Vagina (tissue), 2 donors: Measurements from ENCODE around the gene MCM3AP. TPM values are rescaled to one million over a fixed set of nuclear protein-coding genes. Genes with fewer than 3 reads are reported as not detected.

Experiments
- DNase-seq, 2 donors: peaks; one replicate each; pipeline ENCODE4 v3.0.0-alpha.2; 2017; ENCODE audit errors: extremely low spot score in 2 of 2
- H3K27ac ChIP-seq: fragments of 200-600 bp; sonication (generic); one replicate; pipeline ENCODE4 v1.5.1; 2019
- H3K27me3 ChIP-seq: fragments of 200-600 bp; sonication (generic); one replicate; pipeline ENCODE4 v1.5.1; 2019
- H3K36me3 ChIP-seq, 2 donors: fragments of 200-600 bp; sonication (generic); one replicate each; pipeline ENCODE4 v1.5.1; 2017 to 2019
- H3K4me1 ChIP-seq: fragments of 200-600 bp; sonication (generic); one replicate; pipeline ENCODE4 v1.5.1; 2019
- H3K4me3 ChIP-seq, 2 donors: fragments of 200-600 bp; sonication (generic); 1 replicate in 1 of 2; 2 replicates in 1 of 2; pipeline ENCODE4 v1.5.1; 2016 to 2019
- H3K9me3 ChIP-seq: fragments of 200-600 bp; sonication (generic); one replicate; pipeline ENCODE4 v1.5.1; 2019
- POLR2A ChIP-seq, 2 donors: fragments of 450-650 bp; IDR thresholded peaks; one replicate each; pipeline ENCODE4 v1.6.1; 2017; ENCODE audit warnings: antibody characterized with exemption in 2 of 2, mild to moderate bottlenecking in 2 of 2, moderate library complexity in 2 of 2
- POLR2AphosphoS5 ChIP-seq, 2 donors: sonication (generic); formaldehyde crosslinking; IDR thresholded peaks; one replicate each; pipeline ENCODE4 v1.9.0; 2017; ENCODE audit warnings: antibody characterized with exemption in 2 of 2, mild to moderate bottlenecking in 2 of 2, low read depth in 1 of 2; ENCODE audit not compliant: insufficient read depth in 1 of 2
- intact Hi-C: fragments of 100-400 bp; cut with DNase I; formaldehyde crosslinking; loops from one replicate; pipeline ENCODE4 v1.15.1; 2023
- total RNA-seq: library from RNA; depleted of rRNA; stranded (reverse); fragments of >200 nt; gene quantifications from one replicate; pipeline ENCODE4 v1.2.3, GENCODE V29; 2016
- TF ChIP-seq, protein P1 (sequence below), 3 experiments: fragments of 450-650 bp in 2 of 3; fragments of 200-600 bp in 1 of 3; sonication (generic) in 1 of 3; IDR thresholded peaks; one replicate each; pipeline ENCODE4 v1.5.1; 2017 to 2019; ENCODE audit warnings: antibody characterized with exemption in 3 of 3, mild to moderate bottlenecking in 2 of 3, moderate library complexity in 2 of 3

The MCM3AP gene
- total RNA-seq, 1 donor from 2014 or later: 115 TPM

DNA sequence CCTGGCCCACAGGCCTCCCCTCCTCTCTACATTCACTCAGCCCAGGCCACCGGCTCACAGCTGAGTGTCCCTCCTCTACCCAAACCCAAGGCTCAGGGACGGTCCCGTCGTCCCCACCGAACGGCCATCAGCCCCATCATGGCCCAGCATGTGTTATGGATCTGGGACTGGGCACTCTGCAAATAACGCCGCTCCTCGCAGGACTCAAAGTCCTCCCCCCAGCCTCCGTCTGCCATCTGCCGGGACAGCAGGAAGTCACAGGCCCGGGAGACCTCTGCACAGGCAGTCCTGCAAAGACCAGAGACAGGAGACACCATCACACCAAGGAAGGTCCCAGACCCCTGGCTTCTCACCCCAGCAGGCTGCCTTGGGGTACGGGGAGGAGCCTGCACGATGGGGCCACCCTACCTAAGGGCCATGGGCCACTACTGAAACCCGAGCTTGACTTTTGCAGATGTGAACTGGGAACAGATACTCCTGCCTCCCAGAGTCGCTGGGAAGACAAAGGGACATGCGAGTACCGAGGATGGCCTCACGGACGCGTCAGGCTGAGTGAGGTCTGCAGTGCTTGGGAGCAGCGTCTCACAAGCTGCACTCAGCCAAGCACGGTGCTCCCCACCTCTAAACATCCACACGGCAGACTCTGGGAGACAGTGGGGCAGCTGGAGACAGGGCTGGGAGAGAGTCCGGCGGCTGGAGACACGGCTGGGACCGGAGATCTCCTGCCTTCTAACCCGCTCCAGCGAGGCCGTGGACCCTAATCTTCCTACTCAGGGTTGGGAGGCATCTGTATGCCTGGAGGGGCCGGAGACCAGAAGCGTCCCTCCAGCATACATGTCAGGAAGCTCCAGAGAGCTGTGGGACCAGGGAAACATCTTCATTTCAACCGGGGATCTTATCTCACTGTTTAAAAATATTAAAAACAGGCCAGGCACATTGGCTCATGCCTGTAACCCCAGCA is 90.8 kb downstream of the MCM3AP start:
- TF ChIP-seq POLR2AphosphoS5 (IDR thresholded peaks at IDR 0.05; ENCODE audit: insufficient read depth in 1 of 2, low read depth in 1 of 2) (no peak), POLR2A (IDR thresholded peaks at IDR 0.05) (no peak)
- TF ChIP-seq, protein P1, sequence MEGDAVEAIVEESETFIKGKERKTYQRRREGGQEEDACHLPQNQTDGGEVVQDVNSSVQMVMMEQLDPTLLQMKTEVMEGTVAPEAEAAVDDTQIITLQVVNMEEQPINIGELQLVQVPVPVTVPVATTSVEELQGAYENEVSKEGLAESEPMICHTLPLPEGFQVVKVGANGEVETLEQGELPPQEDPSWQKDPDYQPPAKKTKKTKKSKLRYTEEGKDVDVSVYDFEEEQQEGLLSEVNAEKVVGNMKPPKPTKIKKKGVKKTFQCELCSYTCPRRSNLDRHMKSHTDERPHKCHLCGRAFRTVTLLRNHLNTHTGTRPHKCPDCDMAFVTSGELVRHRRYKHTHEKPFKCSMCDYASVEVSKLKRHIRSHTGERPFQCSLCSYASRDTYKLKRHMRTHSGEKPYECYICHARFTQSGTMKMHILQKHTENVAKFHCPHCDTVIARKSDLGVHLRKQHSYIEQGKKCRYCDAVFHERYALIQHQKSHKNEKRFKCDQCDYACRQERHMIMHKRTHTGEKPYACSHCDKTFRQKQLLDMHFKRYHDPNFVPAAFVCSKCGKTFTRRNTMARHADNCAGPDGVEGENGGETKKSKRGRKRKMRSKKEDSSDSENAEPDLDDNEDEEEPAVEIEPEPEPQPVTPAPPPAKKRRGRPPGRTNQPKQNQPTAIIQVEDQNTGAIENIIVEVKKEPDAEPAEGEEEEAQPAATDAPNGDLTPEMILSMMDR (IDR thresholded peaks at IDR 0.05): no peak

GRCh38 chr21:46193829-46194373 is 91.5 kb downstream of the MCM3AP start:
- Histone ChIP-seq H3K36me3 (peaks cover 0 to 50% of the 10 kb centered on the region in 2 donors), H3K4me1 (peaks cover 28% of the 10 kb centered on the region), H3K27ac (no peak overlapping the region), H3K27me3 (no peaks in the 10 kb centered on the region), H3K4me3 (no peak overlapping the region), H3K9me3 (no peaks in the 10 kb centered on the region)
- peak in 1 of 2 donors; percentile 77 for DNase-seq
- no peak for TF ChIP-seq POLR2AphosphoS5 (IDR thresholded peaks at IDR 0.05; ENCODE audit: insufficient read depth in 1 of 2, low read depth in 1 of 2)
- TF ChIP-seq, protein P1 (IDR thresholded peaks at IDR 0.05): no peak
- no peak for TF ChIP-seq POLR2A (IDR thresholded peaks at IDR 0.05)
- intact Hi-C loops: no loop called here

More for the DNA sequence above, 90.8 kb downstream of the MCM3AP start:
- Histone ChIP-seq H3K27me3 (no peaks in the 10 kb centered on the region), H3K4me1 (peaks cover 21% of the 10 kb centered on the region), H3K9me3 (no peaks in the 10 kb centered on the region), H3K4me3 (no peak overlapping the region), H3K27ac (no peak overlapping the region), H3K36me3 (peaks cover 0 to 58% of the 10 kb centered on the region in 2 donors)
- intact Hi-C loops: no loop called here
- DNase-seq: peak; percentile 75 to 92

GRCh38 chr21:46191686-46192575 is 93.5 kb downstream of the MCM3AP start:
- peak overlapping the region; percentile 93 for H3K27ac ChIP-seq
- no peaks in the 10 kb centered on the region for H3K9me3 ChIP-seq
- no peak overlapping the region for H3K4me3 ChIP-seq
- H3K27me3 ChIP-seq: no peaks in the 10 kb centered on the region
- TF ChIP-seq POLR2AphosphoS5 (IDR thresholded peaks at IDR 0.05; ENCODE audit: insufficient read depth in 1 of 2, low read depth in 1 of 2) (no peak), POLR2A (IDR thresholded peaks at IDR 0.05) (no peak)
- TF ChIP-seq, protein P1 (IDR thresholded peaks at IDR 0.05): no peak
- intact Hi-C loops: no loop called here
- DNase-seq: peak in 1 of 2 donors; percentile 85
- H3K36me3 ChIP-seq: peaks cover 0 to 49% of the 10 kb centered on the region in 2 donors
- H3K4me1 ChIP-seq: peaks cover 41% of the 10 kb centered on the region

GRCh38 chr21:46191257-46191685 is 94.1 kb downstream of the MCM3AP start:
- peak in 1 of 2 donors; percentile 88 for DNase-seq
- H3K4me3 ChIP-seq: no peak overlapping the region
- TF ChIP-seq POLR2A (IDR thresholded peaks at IDR 0.05) (no peak), POLR2AphosphoS5 (IDR thresholded peaks at IDR 0.05; ENCODE audit: insufficient read depth in 1 of 2, low read depth in 1 of 2) (peak in 1 of 2 donors; percentile 46)
- TF ChIP-seq, protein P1 (IDR thresholded peaks at IDR 0.05): no peak
- H3K27me3 ChIP-seq: no peaks in the 10 kb centered on the region
- no peaks in the 10 kb centered on the region for H3K9me3 ChIP-seq
- peak overlapping the region; percentile 93 for H3K27ac ChIP-seq
- peaks cover 0 to 42% of the 10 kb centered on the region in 2 donors for H3K36me3 ChIP-seq
- H3K4me1 ChIP-seq: peaks cover 41% of the 10 kb centered on the region
- intact Hi-C loops: no loop called here
